GM19238 (cell line): Measurements from ENCODE around the gene TIMM44.
A peak's percentile ranks its signal among the peaks of the same experiment; 100 is the strongest.

Experiments
- DNase-seq: peaks from one replicate; pipeline ENCODE4 v3.0.0; 2011; ENCODE audit warnings: low spot score; ENCODE audit not compliant: insufficient read length

TIMM44 gene

GRCh38 chr19:7943444-7944176 is at the start of gene TIMM44:
TSS of gene TIMM44 (minus strand) at chr19:7943666. CDS start at chr19:7943651, 15 bp downstream.
- peak; percentile 97 for DNase-seq

DNA sequence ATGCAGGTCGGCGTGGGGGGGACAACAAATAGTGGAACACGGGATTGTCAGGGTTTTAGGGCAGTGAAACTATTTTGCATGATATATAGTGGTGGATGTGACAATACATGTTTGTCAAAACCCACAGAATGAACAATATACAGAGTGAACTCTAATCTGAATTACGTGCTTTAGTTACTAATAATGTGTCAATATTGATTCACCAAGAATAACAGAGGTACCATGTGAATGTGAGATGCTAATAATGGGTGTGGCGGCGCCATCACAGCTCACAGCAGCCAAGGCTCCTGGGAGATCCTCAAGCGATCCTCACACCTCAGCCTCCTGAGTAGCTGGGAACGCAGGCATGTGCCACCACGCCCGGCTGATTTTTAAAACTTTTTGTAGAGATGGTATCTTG is 49.1 kb upstream of the TIMM44 start:
- DNase-seq: no peak

DNA sequence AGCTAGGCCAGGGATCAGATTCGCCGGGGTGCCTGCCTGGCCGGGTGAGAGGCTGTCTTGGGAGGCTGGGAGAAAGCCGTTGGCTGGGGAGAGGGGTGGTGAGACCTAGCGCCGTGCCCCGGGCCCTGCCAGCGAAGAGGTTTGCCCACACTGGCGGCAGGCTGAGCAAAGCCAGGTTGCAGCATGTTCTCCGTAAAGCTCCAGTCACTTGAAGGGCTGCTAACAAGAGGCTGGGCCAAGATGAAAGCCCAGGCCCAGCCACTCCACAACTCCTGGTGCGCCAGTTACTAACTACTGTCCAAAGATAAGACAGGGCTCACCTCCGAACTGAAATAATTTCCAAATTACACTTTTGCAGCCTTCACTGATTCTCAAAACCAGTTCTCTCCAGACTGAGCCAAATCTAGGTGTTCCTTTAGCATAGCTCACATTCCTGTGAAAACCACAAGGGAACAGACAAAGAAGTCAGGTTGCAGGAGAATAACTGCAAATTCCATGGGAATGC is 45.7 kb upstream of the TIMM44 start:
- no peak for DNase-seq

- no peak for DNase-seq
Observed at GRCh38 chr19:7988307-7988706, 44.8 kb upstream of the TIMM44 start.

GRCh38 chr19:7987114-7987768 is 43.8 kb upstream of the TIMM44 start:
- no peak for DNase-seq

- no peak for DNase-seq
Observed at GRCh38 chr19:7986321-7987113, 43.1 kb upstream of the TIMM44 start.

GRCh38 chr19:7985481-7985911 is 42.0 kb upstream of the TIMM44 start:
- no peak for DNase-seq

DNA sequence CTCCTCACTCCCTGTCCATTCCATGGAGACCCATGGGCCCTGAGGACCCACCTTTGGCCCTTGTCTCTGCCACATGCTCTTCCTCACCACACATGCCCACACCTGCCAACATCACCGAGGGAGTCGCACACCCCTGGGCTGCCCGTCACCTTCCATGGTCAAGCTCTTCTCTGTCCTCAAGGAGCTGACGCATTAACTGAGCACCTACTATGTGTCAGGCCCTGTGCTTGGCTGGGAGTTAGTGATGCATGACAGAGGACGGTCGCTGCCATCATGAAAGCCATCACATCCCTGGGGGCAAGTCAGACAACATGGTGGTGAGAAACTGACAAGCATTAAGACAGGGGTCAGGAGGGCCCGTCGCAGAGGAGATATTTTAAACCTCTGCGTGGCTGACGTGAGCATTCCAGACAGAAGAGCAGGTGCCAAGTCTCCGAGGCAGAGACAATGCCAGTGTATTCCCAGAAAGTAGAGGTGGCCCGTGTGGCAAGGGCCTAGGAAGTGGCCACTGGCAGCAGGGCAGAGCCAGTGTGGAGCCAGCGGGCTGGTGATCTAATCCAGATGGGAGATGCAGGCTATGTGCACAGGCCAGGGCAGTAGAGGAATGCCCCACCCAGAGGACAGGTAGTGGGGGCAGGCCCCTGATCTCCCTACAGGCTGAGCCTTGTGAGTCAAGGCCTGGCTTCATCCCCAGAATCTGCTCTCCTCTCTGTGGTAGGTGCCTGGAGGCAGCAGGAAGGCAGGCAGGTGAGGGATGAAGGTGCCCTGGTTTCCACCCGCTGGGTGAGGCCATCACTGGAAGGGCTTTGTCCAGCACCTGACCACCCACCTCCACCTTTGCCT is 40.8 kb upstream of the TIMM44 start:
- no peak for DNase-seq

- no peak for DNase-seq
Observed at GRCh38 chr19:7983286-7983950, 40.0 kb upstream of the TIMM44 start.

DNA sequence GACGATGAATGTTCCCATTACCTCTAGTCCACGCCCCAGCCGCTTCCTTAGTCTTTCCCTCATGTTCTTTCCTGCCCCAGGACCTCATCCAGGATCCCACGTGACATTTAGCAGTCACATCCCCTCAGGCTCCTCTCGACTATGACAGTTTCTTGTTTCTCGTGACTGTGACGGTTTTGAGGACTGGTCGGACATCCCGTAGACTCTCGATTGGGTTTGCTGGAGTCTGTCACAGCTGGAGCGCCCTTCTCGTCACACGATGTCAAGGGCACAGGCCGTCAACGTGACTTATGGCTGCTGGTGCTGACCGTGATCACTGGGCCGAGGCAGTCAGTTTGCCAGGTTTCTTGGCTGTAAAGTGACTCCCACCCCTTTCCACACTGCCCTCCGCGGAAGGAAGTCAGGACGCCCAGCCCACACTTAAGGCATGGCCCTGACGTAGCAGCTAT is 39.2 kb upstream of the TIMM44 start:
- no peak for DNase-seq

DNA sequence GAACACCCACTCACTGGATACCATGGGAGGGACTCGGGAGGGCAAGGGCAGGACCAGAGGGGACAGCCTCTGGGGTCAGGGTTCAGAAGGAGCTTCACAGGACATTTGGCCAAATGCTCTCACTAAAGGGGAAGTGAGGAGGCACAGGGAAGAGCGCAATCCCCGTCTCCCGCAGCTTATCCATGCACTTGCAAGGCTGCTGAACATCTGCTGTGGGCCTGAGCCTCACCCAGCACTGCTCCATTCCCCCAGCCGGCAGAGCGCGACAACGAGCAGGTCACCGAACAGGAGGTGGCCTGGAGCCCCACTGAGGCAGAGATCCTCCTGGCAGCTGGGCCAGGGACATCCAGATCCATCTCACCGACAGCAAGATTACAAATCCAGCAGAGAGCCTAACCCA is 38.6 kb upstream of the TIMM44 start:
- no peak for DNase-seq

DNA sequence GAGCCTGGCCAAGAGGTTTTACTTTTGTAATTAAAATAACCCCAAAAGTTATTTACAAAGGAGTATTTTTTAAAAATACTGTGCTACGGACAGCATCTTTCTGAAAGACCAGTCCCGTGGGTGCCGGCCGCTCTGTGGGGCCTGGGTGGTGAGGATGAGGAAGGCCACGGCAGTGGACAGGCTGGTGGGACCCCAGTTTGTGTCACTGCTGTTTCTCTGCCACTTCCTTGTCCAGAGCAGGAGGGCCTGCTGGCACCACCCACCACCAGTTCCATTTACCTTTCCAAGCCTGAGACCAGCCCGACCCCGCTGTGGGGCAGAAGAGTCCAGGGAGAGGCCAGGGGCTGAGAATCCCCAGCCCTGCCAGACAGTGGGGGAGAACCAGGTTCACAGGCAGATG is 38.2 kb upstream of the TIMM44 start:
- DNase-seq: no peak

GRCh38 chr19:7981199-7981598 is 37.7 kb upstream of the TIMM44 start:
- DNase-seq: no peak

DNA sequence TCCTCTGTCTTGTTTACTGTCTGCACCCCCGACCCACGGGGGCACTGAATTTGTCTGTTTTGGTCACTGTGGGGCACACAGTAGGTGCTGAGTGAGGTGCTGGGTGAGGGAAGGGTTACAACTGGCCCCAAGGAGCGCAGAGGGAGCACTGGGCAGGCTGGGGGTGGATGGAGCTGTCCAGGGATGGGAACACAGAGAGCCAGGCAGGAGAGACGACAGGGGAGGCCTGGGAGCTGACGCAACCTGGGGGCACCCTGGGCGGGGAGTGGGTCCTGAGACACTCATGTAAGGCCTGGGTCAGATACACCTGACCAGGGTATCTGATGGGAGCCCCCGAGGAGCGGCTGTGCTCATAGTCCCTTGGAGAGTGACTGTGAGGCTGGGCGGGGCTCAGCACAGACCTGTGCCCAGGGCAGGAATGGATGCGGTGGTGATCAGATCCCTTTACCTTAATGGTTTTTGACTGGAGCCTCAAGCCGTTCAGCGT is 37.2 kb upstream of the TIMM44 start:
- DNase-seq: no peak

DNA sequence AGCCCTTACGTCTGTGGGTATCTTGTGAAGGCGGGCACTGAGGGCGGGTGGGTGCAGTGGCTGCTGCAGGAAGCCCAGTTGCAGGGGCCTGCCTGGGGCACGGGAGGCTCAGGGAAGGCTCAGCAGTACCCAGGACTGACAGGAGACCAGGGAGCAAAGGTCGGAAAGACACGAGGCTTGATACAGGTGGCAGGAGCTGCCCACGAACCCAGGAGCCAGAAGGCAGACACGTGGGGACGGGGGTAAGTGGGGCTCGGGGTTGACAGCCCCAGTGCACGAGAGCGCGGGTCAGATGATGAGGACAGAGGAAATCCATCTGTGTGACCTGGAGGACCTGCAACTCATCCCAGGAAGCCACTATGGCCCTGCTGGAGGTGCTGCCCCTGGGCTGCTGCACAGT is 36.7 kb upstream of the TIMM44 start:
- no peak for DNase-seq

DNA sequence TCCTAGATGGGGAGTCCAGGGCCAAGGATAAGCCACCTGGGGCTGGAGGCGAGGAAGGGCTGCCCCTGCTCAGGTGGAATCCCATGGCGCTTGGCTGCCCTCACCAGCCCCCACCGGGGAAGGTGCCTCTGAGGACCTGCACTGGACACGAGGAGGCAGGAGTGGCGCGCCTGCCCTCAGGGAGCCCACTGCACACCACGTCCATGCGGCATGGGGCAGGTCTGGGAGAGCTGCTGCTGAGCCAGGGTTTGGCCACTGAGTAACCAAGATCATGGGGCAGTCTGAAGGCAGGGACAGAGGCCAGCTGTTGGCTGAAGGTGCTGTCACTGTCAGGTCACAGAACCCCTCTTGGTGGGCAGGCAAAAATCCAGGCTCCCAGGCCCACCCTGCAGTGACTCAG is 36.1 kb upstream of the TIMM44 start:
- no peak for DNase-seq

- no peak for DNase-seq
Observed at GRCh38 chr19:7979011-7979410, 35.5 kb upstream of the TIMM44 start.

DNA sequence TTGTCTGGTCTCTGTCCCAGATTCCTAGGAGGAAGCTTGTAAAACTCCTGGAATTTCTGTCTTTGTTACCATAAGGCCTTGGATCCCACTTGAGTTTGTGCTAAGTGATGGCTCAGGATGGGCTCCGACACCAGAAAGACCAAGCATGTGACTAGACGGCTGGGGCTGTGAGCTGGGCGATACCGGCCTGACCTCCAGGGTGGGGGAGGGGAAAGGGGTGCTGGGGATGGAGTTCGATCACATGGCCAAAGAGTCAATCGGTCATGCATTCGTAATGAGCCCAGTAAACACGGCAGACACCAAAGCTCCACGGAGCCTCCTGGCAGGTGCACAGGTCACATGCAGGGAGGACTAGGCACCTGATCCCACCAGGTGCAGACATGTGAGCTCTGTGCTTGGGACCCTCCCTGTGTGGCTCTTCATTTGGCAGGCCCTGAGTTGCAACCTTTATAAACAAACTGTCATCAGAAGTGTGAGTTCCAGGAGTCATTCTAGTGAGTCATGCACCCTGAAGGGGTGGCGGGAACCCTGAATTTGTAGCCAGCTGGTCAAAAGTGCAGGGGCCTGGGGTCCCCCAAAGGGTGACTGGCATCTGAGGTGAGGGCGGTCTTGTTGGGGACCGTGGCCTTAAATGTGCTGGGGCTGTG is 34.8 kb upstream of the TIMM44 start:
- DNase-seq: no peak

- DNase-seq: no peak
Observed at GRCh38 chr19:7977723-7978040, 34.2 kb upstream of the TIMM44 start.
